IPS-15b (cell line): ENCODE measurements around the gene USP35.

Experiments
- H3K27me3 ChIP-seq: one replicate; pipeline ENCODE4 v1.6.1; 2013; ENCODE audit warnings: low read length; ENCODE audit not compliant: control insufficient read depth, insufficient read depth
- H3K36me3 ChIP-seq: one replicate; pipeline ENCODE4 v1.6.1; 2013; ENCODE audit warnings: low read length; ENCODE audit not compliant: control insufficient read depth, insufficient read depth
- H3K4me1 ChIP-seq: one replicate; pipeline ENCODE4 v1.6.1; 2013; ENCODE audit warnings: mild to moderate bottlenecking, low read length; ENCODE audit not compliant: control insufficient read depth, insufficient read depth
- H3K4me3 ChIP-seq: one replicate; pipeline ENCODE4 v1.5.1; 2013; ENCODE audit warnings: low read depth, low read length
- H3K9ac ChIP-seq: one replicate; pipeline ENCODE4 v1.6.1; 2013; ENCODE audit warnings: low read depth, mild to moderate bottlenecking, low read length
- H3K9me3 ChIP-seq: one replicate; pipeline ENCODE4 v1.6.1; 2013; ENCODE audit warnings: mild to moderate bottlenecking, low read length; ENCODE audit not compliant: control insufficient read depth, insufficient read depth

Gene USP35

DNA sequence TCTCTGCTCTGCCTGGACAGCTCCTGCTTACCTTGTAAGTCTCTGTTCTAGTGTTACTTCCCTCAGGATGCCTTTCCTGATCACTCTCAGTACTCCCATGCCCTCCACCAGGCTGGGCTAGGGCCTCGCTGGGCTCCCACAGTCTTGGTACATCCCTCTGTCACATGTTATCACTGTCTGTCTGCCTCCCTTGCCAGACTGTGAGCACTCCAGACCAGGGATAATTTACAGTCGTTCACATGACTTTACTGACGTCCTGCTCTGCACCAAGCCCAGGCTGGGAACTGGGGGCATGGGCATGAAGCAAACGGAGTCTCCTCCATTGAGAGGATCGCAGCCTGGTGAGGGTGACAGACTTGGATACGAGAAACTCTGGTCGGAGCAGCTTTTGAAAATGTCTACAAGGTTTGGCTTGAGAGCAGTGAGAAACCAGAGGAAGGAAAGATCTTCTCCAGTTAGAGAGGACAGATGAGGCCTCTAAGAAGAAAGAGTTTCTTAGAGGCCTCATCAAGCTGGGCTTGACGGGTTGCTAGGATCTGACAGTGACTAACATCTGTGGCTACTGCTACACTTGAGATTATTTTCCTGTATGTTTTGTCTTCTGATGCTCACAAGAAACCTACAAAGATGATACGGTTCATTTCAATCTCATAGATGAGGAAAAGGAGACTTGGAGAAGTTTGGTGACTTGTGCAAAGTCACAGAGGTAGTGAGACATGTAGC lies 12.5 kb downstream of the USP35 start:
- no peaks in the 10 kb centered on the region for H3K9me3 ChIP-seq

GRCh38 chr11:78202733-78203167 lies 14.0 kb downstream of the USP35 start:
- no peaks in the 10 kb centered on the region for H3K27me3 ChIP-seq
- no peak overlapping the region for H3K4me3 ChIP-seq

More for the DNA sequence above, 12.5 kb downstream of the USP35 start:
- Histone ChIP-seq H3K9ac (no peak overlapping the region), H3K27me3 (no peaks in the 10 kb centered on the region), H3K36me3 (peaks cover 2% of the 10 kb centered on the region), H3K4me3 (no peak overlapping the region), H3K4me1 (no peaks in the 10 kb centered on the region)

GRCh38 chr11:78203184-78203583 lies 14.5 kb downstream of the USP35 start:
- no peak overlapping the region for H3K4me3 ChIP-seq
- H3K27me3 ChIP-seq, result no peaks in the 10 kb centered on the region
- no peaks in the 10 kb centered on the region for H3K4me1 ChIP-seq
- H3K36me3 ChIP-seq, result peaks cover 2% of the 10 kb centered on the region
- no peaks in the 10 kb centered on the region for H3K9me3 ChIP-seq
- H3K9ac ChIP-seq, result no peak overlapping the region

More at GRCh38 chr11:78202733-78203167, 14.0 kb downstream of the USP35 start:
- Histone ChIP-seq H3K36me3 (peaks cover 2% of the 10 kb centered on the region), H3K9ac (no peak overlapping the region), H3K4me1 (no peaks in the 10 kb centered on the region), H3K9me3 (no peaks in the 10 kb centered on the region)

- Histone ChIP-seq H3K27me3 (no peaks in the 10 kb centered on the region), H3K9ac (no peak overlapping the region), H3K4me3 (no peak overlapping the region), H3K9me3 (no peaks in the 10 kb centered on the region), H3K36me3 (peaks cover 3% of the 10 kb centered on the region), H3K4me1 (no peaks in the 10 kb centered on the region)
These were observed 16.5 kb downstream of the USP35 start for GRCh38 chr11:78205256-78205655.

DNA sequence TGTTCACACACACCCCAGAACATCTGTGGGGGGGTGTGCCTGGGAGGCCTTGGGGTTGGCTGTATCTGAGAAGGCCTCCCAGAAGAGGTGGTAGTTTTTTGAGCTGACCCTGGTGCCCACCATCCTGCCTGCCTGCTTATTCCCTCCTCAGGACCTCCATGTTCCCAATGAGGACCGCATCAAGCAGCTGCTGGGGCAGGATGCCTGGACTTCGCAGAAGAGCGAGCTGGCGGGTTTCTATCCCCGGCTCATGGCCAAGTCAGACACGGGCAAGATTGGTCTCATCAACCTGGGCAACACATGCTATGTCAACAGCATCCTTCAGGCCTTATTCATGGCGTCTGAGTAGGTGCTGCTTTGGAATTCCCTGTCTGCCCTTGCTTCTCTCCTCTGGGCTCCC lies 17.0 kb downstream of the USP35 start:
- H3K9ac ChIP-seq, result no peak overlapping the region
- no peaks in the 10 kb centered on the region for H3K27me3 ChIP-seq
- H3K9me3 ChIP-seq, result no peaks in the 10 kb centered on the region
- peaks cover 5% of the 10 kb centered on the region for H3K36me3 ChIP-seq
- no peak overlapping the region for H3K4me3 ChIP-seq
- H3K4me1 ChIP-seq, result no peaks in the 10 kb centered on the region

DNA sequence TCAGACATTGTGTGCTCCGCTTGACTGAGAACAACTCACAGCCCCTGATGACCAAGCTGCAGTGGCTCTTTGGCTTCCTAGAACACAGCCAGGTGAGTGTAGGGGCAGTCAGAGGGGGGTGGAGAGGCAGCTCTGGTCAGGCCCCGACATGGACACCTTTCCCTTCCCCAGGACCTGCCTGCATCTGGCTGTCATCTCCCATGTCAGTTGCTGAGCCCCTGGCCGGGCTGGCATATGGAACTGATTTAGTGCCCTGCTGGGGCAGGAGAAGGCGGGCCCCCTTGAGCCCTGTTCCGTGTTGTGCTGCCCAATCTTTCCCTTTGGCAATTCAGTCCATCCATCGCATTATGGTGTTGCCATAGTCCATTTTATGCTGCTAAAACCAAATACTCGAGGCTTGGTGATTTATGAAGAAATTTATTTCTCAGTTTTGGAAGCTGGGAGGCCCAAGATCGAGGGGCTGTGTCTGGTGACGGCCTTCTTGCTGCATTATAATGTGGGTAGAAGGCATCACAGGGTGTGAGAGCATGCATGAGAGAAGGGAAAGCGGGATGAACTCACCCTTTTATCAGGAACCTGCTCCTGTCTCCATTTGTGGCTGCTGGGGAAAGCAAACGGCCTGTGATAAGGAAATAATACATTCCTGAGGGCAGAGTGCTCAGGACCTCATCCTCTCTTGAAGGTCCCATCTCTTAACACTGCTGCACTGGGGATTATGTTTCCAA lies 19.0 kb downstream of the USP35 start:
- Histone ChIP-seq H3K9me3 (no peaks in the 10 kb centered on the region), H3K4me3 (no peak overlapping the region), H3K36me3 (peaks cover 5% of the 10 kb centered on the region), H3K4me1 (no peaks in the 10 kb centered on the region), H3K27me3 (no peaks in the 10 kb centered on the region), H3K9ac (no peak overlapping the region)

DNA sequence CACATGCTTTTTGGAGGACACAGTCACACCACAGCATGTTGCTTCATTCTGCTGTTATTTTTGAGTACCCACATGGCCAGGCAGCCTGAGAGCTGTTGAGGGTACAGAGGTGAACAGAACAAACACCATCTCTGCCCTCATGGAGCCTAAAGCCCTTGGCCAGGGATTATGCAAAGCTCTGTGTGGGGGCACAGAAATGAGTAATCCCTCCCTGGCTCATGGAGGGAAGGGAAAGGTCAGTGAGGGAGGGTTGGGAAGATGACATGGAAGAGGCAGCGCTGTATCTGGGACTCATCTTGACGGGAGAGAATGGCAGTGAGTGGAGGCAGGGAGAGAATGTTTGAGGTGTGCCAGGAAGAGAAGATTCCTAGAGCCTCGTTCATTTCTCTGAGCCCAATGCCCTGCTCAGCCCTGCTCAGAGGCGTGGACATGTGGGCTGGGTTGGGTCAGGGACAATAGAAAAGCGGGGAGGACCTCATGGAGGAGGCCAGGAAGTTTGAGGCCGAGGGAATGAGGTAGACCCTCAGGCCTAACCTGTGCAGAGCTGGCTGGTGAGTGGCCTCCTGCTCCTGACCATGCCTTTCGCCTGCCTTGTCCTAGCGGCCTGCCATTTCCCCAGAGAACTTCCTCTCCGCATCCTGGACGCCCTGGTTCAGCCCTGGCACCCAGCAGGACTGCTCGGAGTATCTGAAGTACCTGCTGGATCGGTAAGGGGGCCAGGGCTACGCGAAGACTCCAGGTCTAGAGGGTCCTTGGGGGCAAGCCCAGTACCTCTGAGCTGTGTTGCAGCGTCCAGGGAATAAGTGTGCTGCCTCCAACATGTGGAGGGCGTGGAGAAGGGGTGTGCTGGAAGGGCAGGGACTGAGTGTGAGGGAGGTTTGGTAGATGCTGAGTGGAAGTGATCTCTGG lies 19.8 kb downstream of the USP35 start:
- no peaks in the 10 kb centered on the region for H3K4me1 ChIP-seq
- no peaks in the 10 kb centered on the region for H3K27me3 ChIP-seq
- no peak overlapping the region for H3K9ac ChIP-seq
- H3K4me3 ChIP-seq, result no peak overlapping the region
- no peaks in the 10 kb centered on the region for H3K9me3 ChIP-seq
- peaks cover 5% of the 10 kb centered on the region for H3K36me3 ChIP-seq

DNA sequence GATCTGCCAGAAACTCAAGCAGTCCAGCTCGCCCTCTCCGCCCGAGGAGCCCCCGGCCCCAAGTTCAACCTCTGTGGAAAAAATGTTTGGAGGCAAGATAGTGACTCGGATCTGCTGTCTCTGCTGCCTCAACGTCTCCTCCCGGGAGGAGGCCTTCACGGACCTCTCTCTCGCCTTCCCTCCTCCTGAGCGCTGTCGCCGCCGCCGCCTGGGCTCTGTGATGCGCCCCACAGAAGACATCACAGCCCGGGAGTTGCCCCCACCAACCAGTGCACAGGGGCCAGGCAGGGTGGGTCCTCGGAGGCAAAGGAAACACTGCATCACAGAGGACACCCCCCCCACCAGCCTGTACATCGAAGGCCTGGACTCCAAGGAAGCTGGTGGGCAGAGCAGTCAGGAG lies 20.8 kb downstream of the USP35 start:
- Histone ChIP-seq H3K36me3 (peaks cover 9% of the 10 kb centered on the region), H3K27me3 (no peaks in the 10 kb centered on the region), H3K9me3 (no peaks in the 10 kb centered on the region), H3K9ac (no peak overlapping the region), H3K4me3 (no peak overlapping the region), H3K4me1 (no peaks in the 10 kb centered on the region)

DNA sequence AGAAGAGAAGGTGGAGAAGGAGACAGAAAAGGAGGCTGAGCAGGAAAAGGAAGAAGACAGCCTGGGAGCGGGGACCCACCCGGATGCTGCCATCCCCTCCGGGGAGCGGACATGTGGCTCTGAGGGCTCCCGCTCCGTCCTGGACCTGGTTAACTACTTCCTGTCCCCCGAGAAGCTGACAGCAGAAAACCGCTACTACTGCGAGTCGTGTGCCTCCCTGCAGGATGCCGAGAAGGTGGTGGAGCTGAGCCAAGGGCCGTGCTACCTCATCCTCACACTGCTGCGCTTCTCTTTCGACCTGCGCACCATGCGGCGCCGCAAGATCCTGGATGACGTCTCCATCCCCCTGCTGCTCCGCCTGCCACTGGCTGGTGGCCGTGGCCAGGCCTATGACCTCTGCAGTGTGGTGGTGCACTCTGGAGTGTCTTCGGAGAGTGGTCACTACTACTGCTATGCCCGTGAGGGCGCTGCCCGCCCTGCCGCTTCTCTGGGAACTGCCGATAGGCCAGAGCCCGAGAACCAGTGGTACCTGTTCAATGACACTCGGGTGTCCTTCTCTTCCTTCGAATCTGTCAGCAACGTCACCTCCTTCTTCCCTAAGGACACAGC lies 21.4 kb downstream of the USP35 start:
- Histone ChIP-seq H3K4me1 (no peaks in the 10 kb centered on the region), H3K9ac (no peak overlapping the region), H3K9me3 (no peaks in the 10 kb centered on the region), H3K4me3 (no peak overlapping the region), H3K27me3 (no peaks in the 10 kb centered on the region), H3K36me3 (peaks cover 9% of the 10 kb centered on the region)

DNA sequence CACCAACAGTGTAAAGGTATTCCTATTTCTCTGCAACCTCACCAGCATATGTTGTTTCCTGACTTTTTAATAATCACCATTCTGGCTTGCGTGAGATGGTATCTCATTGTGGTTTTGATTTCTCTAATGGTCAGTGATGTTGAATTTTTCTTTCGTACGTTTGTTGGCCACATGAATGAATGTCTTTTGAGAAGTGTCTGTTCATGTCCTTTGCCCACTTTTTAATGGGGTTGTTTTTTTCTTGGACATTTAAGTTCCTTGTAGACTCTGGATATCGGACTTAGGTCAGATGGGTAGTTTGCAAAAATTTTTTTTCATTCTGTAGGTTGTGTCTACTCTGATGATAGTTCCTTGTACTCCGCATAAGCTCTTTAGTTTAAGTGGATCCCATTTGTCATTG lies 22.8 kb downstream of the USP35 start:
- H3K36me3 ChIP-seq, result peaks cover 7% of the 10 kb centered on the region
- H3K4me1 ChIP-seq, result no peaks in the 10 kb centered on the region
- no peak overlapping the region for H3K9ac ChIP-seq

GRCh38 chr11:78212586-78213371 lies 24.1 kb downstream of the USP35 start:
- Histone ChIP-seq H3K36me3 (peaks cover 7% of the 10 kb centered on the region), H3K4me1 (no peaks in the 10 kb centered on the region), H3K27me3 (no peaks in the 10 kb centered on the region), H3K4me3 (no peak overlapping the region), H3K9ac (no peak overlapping the region), H3K9me3 (no peaks in the 10 kb centered on the region)

More for the DNA sequence above, 22.8 kb downstream of the USP35 start:
- Histone ChIP-seq H3K27me3 (no peaks in the 10 kb centered on the region), H3K9me3 (no peaks in the 10 kb centered on the region), H3K4me3 (no peak overlapping the region)
